SK-N-SH treated with all-trans-retinoic acid at 6 μM for 48 hours (cell line): ENCODE results near the gene MSX1.

Experiments
- BACH2 ChIP-seq: fragments of 250-450 bp; sonication (Bioruptor Pico); IDR thresholded peaks from 2 replicates; pipeline ENCODE4 v1.9.0; 2021; ENCODE audit warnings: mild to moderate bottlenecking, borderline replicate concordance
- TCF4 ChIP-seq: fragments of 250-450 bp; sonication (Bioruptor Pico); IDR thresholded peaks from 2 replicates; pipeline ENCODE4 v1.8.0; 2021; ENCODE audit warnings: mild to moderate bottlenecking, moderate library complexity, borderline replicate concordance
- TOX ChIP-seq: fragments of 250-450 bp; sonication (Bioruptor Pico); IDR thresholded peaks from 2 replicates; pipeline ENCODE4 v1.8.0; 2021; ENCODE audit warnings: mild to moderate bottlenecking, moderate library complexity, borderline replicate concordance
- ZFP30 ChIP-seq: fragments of 450-650 bp; formaldehyde crosslinking; IDR thresholded peaks from 2 replicates; pipeline ENCODE4 v1.5.0; 2022; ENCODE audit warnings: mild to moderate bottlenecking, moderate library complexity
- TF ChIP-seq, protein P1 (sequence below): fragments of 250-450 bp; sonication (Bioruptor Pico); IDR thresholded peaks from 2 replicates; pipeline ENCODE4 v1.8.0; 2020; ENCODE audit warnings: mild to moderate bottlenecking, moderate library complexity, borderline replicate concordance

GRCh38 chr4:4845027-4845426, 14.4 kb upstream of the MSX1 start:
- no peak for TF ChIP-seq ZFP30 (CRISPR knock-in tag)
- TF ChIP-seq BACH2 (CRISPR knock-in tag): no peak
- TF ChIP-seq, protein P1, sequence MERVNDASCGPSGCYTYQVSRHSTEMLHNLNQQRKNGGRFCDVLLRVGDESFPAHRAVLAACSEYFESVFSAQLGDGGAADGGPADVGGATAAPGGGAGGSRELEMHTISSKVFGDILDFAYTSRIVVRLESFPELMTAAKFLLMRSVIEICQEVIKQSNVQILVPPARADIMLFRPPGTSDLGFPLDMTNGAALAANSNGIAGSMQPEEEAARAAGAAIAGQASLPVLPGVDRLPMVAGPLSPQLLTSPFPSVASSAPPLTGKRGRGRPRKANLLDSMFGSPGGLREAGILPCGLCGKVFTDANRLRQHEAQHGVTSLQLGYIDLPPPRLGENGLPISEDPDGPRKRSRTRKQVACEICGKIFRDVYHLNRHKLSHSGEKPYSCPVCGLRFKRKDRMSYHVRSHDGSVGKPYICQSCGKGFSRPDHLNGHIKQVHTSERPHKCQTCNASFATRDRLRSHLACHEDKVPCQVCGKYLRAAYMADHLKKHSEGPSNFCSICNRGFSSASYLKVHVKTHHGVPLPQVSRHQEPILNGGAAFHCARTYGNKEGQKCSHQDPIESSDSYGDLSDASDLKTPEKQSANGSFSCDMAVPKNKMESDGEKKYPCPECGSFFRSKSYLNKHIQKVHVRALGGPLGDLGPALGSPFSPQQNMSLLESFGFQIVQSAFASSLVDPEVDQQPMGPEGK (CRISPR knock-in tag): no peak
- no peak for TF ChIP-seq TOX (CRISPR knock-in tag)
- no peak for TF ChIP-seq TCF4 (CRISPR knock-in tag)
